Stomach smooth muscle (tissue), 2 donors: ENCODE measurements around the gene ADAD1.

Source experiments
- H3K27ac ChIP-seq: one replicate; pipeline ENCODE4 v1.7.0; 2013; ENCODE audit warnings: mild to moderate bottlenecking, low read length, inconsistent platforms
- H3K27me3 ChIP-seq, 2 donors: one replicate each; pipeline ENCODE4 v1.7.0; 2013; ENCODE audit warnings: low read length in 2 of 2; ENCODE audit not compliant: insufficient read depth in 2 of 2, control insufficient read depth in 1 of 2
- H3K36me3 ChIP-seq, 2 donors: one replicate each; pipeline ENCODE4 v1.7.0; 2013; ENCODE audit warnings: low read length in 2 of 2; ENCODE audit not compliant: control insufficient read depth in 2 of 2, insufficient read depth in 2 of 2
- H3K4me1 ChIP-seq: one replicate; pipeline ENCODE4 v1.7.0; 2013; ENCODE audit warnings: low read length; ENCODE audit not compliant: control insufficient read depth, insufficient read depth
- H3K4me3 ChIP-seq, 2 donors: one replicate each; pipeline ENCODE4 v1.7.0; 2013; ENCODE audit warnings: low read length in 2 of 2
- H3K9ac ChIP-seq, 2 donors: one replicate each; pipeline ENCODE4 v1.7.0; 2013; ENCODE audit warnings: low read length in 2 of 2, mild to moderate bottlenecking in 1 of 2
- H3K9me3 ChIP-seq, 2 donors: one replicate each; pipeline ENCODE4 v1.7.0; 2013; ENCODE audit warnings: low read length in 2 of 2; ENCODE audit not compliant: control insufficient read depth in 2 of 2
- donor health status: healthy.
- donor health status: Pancreatic carcinoma.

Gene ADAD1

GRCh38 chr4:122377352-122377751, 1.5 kb upstream of the ADAD1 start:
- H3K4me3 ChIP-seq, result no peak overlapping the region
- no peaks in the 10 kb centered on the region for H3K36me3 ChIP-seq
- no peak overlapping the region for H3K9ac ChIP-seq
- H3K9me3 ChIP-seq, result peaks cover 0 to 3% of the 10 kb centered on the region in 2 donors
- H3K4me1 ChIP-seq, result no peaks in the 10 kb centered on the region
- H3K27me3 ChIP-seq, result no peaks in the 10 kb centered on the region
- no peak overlapping the region for H3K27ac ChIP-seq

DNA sequence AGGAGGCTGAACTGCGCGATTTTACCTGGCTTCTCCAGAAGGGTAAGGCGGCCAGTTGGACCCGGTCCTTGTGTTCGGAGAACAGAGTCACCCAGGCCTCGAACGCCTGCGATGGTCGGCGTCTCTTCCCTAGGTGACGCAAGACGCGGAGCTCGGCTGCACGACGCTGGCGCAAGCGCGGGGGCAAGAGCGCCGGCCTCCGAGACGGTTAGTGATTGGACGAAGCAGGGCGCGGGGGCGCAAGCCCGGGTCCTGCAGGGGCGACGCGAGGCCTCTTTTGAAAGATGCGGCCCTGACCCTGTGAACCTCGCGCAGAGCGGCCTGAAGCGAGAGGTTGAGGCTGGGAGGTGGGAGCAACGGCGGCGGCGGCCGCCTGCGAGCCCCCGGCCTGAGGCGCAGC, 428 bp downstream of the ADAD1 start:
- H3K36me3 ChIP-seq, result no peaks in the 10 kb centered on the region
- H3K4me3 ChIP-seq, result no peak overlapping the region
- H3K4me1 ChIP-seq, result no peaks in the 10 kb centered on the region
- H3K27me3 ChIP-seq, result no peaks in the 10 kb centered on the region
- H3K27ac ChIP-seq, result no peak overlapping the region
- H3K9me3 ChIP-seq, result peaks cover 0 to 3% of the 10 kb centered on the region in 2 donors
- no peak overlapping the region for H3K9ac ChIP-seq

GRCh38 chr4:122383341-122383740, 4.5 kb downstream of the ADAD1 start:
- H3K4me1 ChIP-seq, result no peaks in the 10 kb centered on the region
- no peaks in the 10 kb centered on the region for H3K36me3 ChIP-seq
- H3K4me3 ChIP-seq, result no peak overlapping the region
- H3K9me3 ChIP-seq, result peaks cover 0 to 3% of the 10 kb centered on the region in 2 donors
- H3K27me3 ChIP-seq, result no peaks in the 10 kb centered on the region
- no peak overlapping the region for H3K27ac ChIP-seq
- no peak overlapping the region for H3K9ac ChIP-seq

DNA sequence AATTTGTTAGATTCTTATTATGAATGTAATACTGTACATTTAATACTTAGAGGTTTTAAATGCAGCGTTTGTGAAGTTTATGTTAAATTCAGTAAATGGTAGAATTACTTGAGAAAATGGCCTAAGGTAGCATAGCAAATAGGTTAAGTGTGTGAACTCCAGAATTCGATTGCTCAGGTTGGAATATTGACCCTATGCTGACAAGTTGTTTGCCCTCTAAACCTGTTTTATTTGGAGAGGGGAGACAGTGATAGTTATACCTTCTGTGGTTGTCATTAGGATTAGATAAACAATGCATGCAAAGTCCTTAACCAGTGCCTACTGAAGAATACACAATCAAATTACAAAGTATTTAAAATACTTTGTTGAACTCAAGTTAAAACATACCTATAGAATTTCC, 5.4 kb downstream of the ADAD1 start:
- H3K9me3 ChIP-seq, result no peaks in the 10 kb centered on the region
- H3K27ac ChIP-seq, result no peak overlapping the region
- no peaks in the 10 kb centered on the region for H3K27me3 ChIP-seq
- no peaks in the 10 kb centered on the region for H3K36me3 ChIP-seq
- no peaks in the 10 kb centered on the region for H3K4me1 ChIP-seq
- no peak overlapping the region for H3K4me3 ChIP-seq
- H3K9ac ChIP-seq, result no peak overlapping the region

DNA sequence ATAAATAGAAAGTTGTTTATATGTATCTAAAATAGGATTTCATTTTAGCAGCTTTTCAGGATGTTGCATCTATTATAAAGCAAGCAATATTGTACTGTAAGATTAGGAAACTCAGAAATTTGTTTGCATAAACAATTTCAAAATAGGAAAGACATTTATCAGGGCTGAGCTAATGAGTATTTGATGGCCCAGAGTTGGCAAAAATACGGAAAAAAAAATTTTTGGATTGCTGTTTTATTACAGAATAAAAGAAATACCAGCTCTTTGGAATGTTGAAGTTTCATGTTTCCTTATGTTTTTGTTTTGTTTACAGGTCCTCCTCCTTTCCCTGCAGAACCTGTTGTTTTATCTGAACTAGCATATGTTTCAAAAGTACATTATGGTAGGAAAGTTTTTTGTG, 14.5 kb downstream of the ADAD1 start:
- no peaks in the 10 kb centered on the region for H3K4me1 ChIP-seq
- no peaks in the 10 kb centered on the region for H3K27me3 ChIP-seq
- no peaks in the 10 kb centered on the region for H3K9me3 ChIP-seq
- no peak overlapping the region for H3K9ac ChIP-seq
- H3K4me3 ChIP-seq, result no peak overlapping the region
- no peak overlapping the region for H3K27ac ChIP-seq
- no peaks in the 10 kb centered on the region for H3K36me3 ChIP-seq

- Histone ChIP-seq H3K9ac (no peak overlapping the region), H3K4me3 (no peak overlapping the region), H3K27me3 (no peaks in the 10 kb centered on the region), H3K9me3 (no peaks in the 10 kb centered on the region), H3K4me1 (no peaks in the 10 kb centered on the region), H3K27ac (no peak overlapping the region), H3K36me3 (no peaks in the 10 kb centered on the region)
Measured at GRCh38 chr4:122403861-122404260, 25.1 kb downstream of the ADAD1 start.

- Histone ChIP-seq H3K36me3 (no peaks in the 10 kb centered on the region), H3K4me3 (no peak overlapping the region), H3K27me3 (no peaks in the 10 kb centered on the region), H3K4me1 (no peaks in the 10 kb centered on the region), H3K27ac (no peak overlapping the region), H3K9ac (no peak overlapping the region), H3K9me3 (no peaks in the 10 kb centered on the region)
Measured at GRCh38 chr4:122412547-122412946, 33.7 kb downstream of the ADAD1 start.

- no peaks in the 10 kb centered on the region for H3K4me1 ChIP-seq
- H3K36me3 ChIP-seq, result no peaks in the 10 kb centered on the region
Measured at GRCh38 chr4:122423246-122423645, 44.4 kb downstream of the ADAD1 start.

GRCh38 chr4:122431351-122431750, 52.5 kb downstream of the ADAD1 start:
- Histone ChIP-seq H3K9me3 (no peaks in the 10 kb centered on the region), H3K4me3 (no peak overlapping the region), H3K27ac (no peak overlapping the region)

More at GRCh38 chr4:122423246-122423645, 44.4 kb downstream of the ADAD1 start:
- H3K27me3 ChIP-seq, result no peaks in the 10 kb centered on the region
- H3K9me3 ChIP-seq, result no peaks in the 10 kb centered on the region
- no peak overlapping the region for H3K27ac ChIP-seq
- H3K4me3 ChIP-seq, result no peak overlapping the region
- no peak overlapping the region for H3K9ac ChIP-seq

DNA sequence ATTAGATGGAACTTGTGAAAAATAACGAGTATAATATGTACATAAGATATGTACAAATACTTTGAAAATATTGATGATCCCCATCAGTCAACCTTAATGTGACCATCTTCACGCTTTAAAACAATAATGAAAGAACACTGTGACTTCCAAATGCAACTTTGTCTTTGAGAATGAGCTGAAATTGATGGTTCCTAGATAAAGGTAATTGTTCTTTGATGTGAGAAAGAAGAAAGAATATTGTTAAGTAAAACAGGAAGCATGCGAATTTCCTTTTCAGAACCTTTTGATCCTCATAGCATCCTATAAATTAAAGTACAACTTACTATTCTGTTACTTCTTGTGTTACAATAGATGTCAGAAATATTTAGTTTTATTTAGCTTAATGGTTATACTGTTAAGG, 55.5 kb downstream of the ADAD1 start:
- H3K27me3 ChIP-seq, result no peaks in the 10 kb centered on the region
- no peaks in the 10 kb centered on the region for H3K4me1 ChIP-seq
- no peaks in the 10 kb centered on the region for H3K36me3 ChIP-seq
- no peak overlapping the region for H3K27ac ChIP-seq
- H3K4me3 ChIP-seq, result no peak overlapping the region
- no peaks in the 10 kb centered on the region for H3K9me3 ChIP-seq
- H3K9ac ChIP-seq, result no peak overlapping the region

More at GRCh38 chr4:122431351-122431750, 52.5 kb downstream of the ADAD1 start:
- no peaks in the 10 kb centered on the region for H3K27me3 ChIP-seq
- no peaks in the 10 kb centered on the region for H3K36me3 ChIP-seq
- H3K4me1 ChIP-seq, result no peaks in the 10 kb centered on the region
- no peak overlapping the region for H3K9ac ChIP-seq

- H3K27me3 ChIP-seq, result no peaks in the 10 kb centered on the region
- H3K4me3 ChIP-seq, result no peak overlapping the region
Measured at GRCh38 chr4:122450847-122451246, 72.0 kb downstream of the ADAD1 start.

More at GRCh38 chr4:122450847-122451246, 72.0 kb downstream of the ADAD1 start:
- Histone ChIP-seq H3K36me3 (no peaks in the 10 kb centered on the region), H3K9ac (no peak overlapping the region), H3K4me1 (no peaks in the 10 kb centered on the region), H3K9me3 (no peaks in the 10 kb centered on the region), H3K27ac (no peak overlapping the region)
